Fibroblast of lung (primary cell): ENCODE data around the gene UNC79. TPM values are rescaled to one million over a fixed set of nuclear protein-coding genes. Genes with fewer than 3 reads are reported as not detected.

Source experiments
- DNase-seq, 2 donors: peaks; one replicate each; pipeline versions ENCODE4 v3.0.0 to v3.0.0-alpha.2; 2010; ENCODE audit warnings: low read depth in 2 of 2
- H2AFZ ChIP-seq: 2 replicates; pipeline ENCODE4 v1.5.1; 2012; ENCODE audit warnings: low read length, control low read depth, inconsistent platforms
- H3K27ac ChIP-seq: 2 replicates; pipeline ENCODE4 v1.5.1; 2011; ENCODE audit warnings: low read length, control low read depth; ENCODE audit not compliant: insufficient read depth
- H3K27me3 ChIP-seq: 2 replicates; pipeline ENCODE4 v1.5.1; 2011; ENCODE audit warnings: mild to moderate bottlenecking, low read length; ENCODE audit not compliant: control insufficient read depth, insufficient read depth
- H3K36me3 ChIP-seq: 2 replicates; pipeline ENCODE4 v1.5.1; 2011; ENCODE audit warnings: low read length; ENCODE audit not compliant: control insufficient read depth, insufficient read depth
- H3K4me1 ChIP-seq: 2 replicates; pipeline ENCODE4 v1.5.1; 2011; ENCODE audit warnings: low read length; ENCODE audit not compliant: control insufficient read depth, insufficient read depth; ENCODE audit errors: extremely low read depth
- H3K4me2 ChIP-seq: 2 replicates; pipeline ENCODE4 v1.5.1; 2011; ENCODE audit warnings: low read length, control low read depth; ENCODE audit not compliant: insufficient read depth; ENCODE audit errors: extremely low read depth
- H3K4me3 ChIP-seq, 4 experiments: fragments of 200-600 bp in 1 of 4; sonication (generic) in 1 of 4; replicated peaks in 1 of 4; 2 replicates each; pipeline ENCODE4 v1.5.1; 2011 to 2016; ENCODE audit warnings: low read length in 4 of 4, low read depth in 3 of 4, mild to moderate bottlenecking in 3 of 4, control low read depth in 2 of 4, inconsistent platforms in 1 of 4, mixed read lengths in 1 of 4; ENCODE audit not compliant: insufficient read depth in 1 of 4; ENCODE audit errors: control extremely low read depth in 1 of 4
- H3K79me2 ChIP-seq: 2 replicates; pipeline ENCODE4 v1.5.1; 2012; ENCODE audit warnings: mild to moderate bottlenecking, low read length, inconsistent platforms; ENCODE audit not compliant: control insufficient read depth, insufficient read depth
- H3K9ac ChIP-seq: 2 replicates; pipeline ENCODE4 v1.5.1; 2011; ENCODE audit warnings: mild to moderate bottlenecking, low read length, control low read depth; ENCODE audit not compliant: insufficient read depth
- H3K9me3 ChIP-seq: 2 replicates; pipeline ENCODE4 v1.5.1; 2012; ENCODE audit warnings: low read depth, low read length; ENCODE audit not compliant: control insufficient read depth, insufficient read depth
- H4K20me1 ChIP-seq: 2 replicates; pipeline ENCODE4 v1.5.1; 2011; ENCODE audit warnings: low read length; ENCODE audit not compliant: control insufficient read depth, insufficient read depth; ENCODE audit errors: extremely low read depth
- CTCF ChIP-seq, 2 donors: IDR thresholded peaks in 1 of 2; conservative IDR thresholded peaks in 1 of 2; 1 replicate in 1 of 2; 2 replicates in 1 of 2; pipeline ENCODE4 v1.5.1; 2011 to 2012; ENCODE audit warnings: low read length in 2 of 2, control low read depth in 1 of 2, inconsistent platforms in 1 of 2, low read depth in 1 of 2, mild to moderate bottlenecking in 1 of 2
- EZH2 ChIP-seq: IDR thresholded peaks from 2 replicates; pipeline ENCODE4 v1.5.1; 2012; ENCODE audit warnings: low read length, control low read depth, mild to moderate bottlenecking; ENCODE audit errors: missing control alignments
- polyA plus RNA-seq, 2 donors: library from polyadenylated mRNA; depleted of rRNA in 1 of 2; stranded (reverse) in 1 of 2; unstranded in 1 of 2; fragments of >200 nt; gene quantifications; 2 replicates each; pipeline ENCODE4 v1.2.1, GENCODE V29; 2011 to 2012; ENCODE audit warnings: missing spikeins in 1 of 2
- total RNA-seq: library from RNA; depleted of rRNA; stranded (reverse); fragments of >200 nt; gene quantifications from 2 replicates; pipeline ENCODE4 v1.2.1, GENCODE V29; 2014

UNC79 gene
- total and polyA plus RNA-seq, 2 donors (not counting 1 experiment from before 2014, with no cell fraction given) = 0.02 to 0.17 TPM

GRCh38 chr14:93719256-93719655 lies 288.5 kb downstream of the UNC79 start:
- Histone ChIP-seq H3K79me2 (no peaks in the 10 kb centered on the region), H3K27ac (no peak overlapping the region), H3K9ac (no peak overlapping the region), H3K4me2 (no peak overlapping the region), H3K36me3 (no peaks in the 10 kb centered on the region), H4K20me1 (no peaks in the 10 kb centered on the region), H3K4me3 (no peak overlapping the region), H2AFZ (no peak overlapping the region), H3K27me3 (no peaks in the 10 kb centered on the region), H3K4me1 (no peaks in the 10 kb centered on the region), H3K9me3 (no peaks in the 10 kb centered on the region)
- DNase-seq = no peak
- no peak for TF ChIP-seq EZH2
- TF ChIP-seq CTCF (conservative IDR thresholded peaks at IDR 0.05 in 1 of 2, IDR thresholded peaks at IDR 0.05 in 1 of 2; ENCODE audit: low read depth in 1 of 2, low read length in 2 of 2) = no peak

GRCh38 chr14:93720076-93720815 lies 289.5 kb downstream of the UNC79 start:
- H3K4me2 ChIP-seq = no peak overlapping the region
- no peaks in the 10 kb centered on the region for H3K9me3 ChIP-seq
- no peaks in the 10 kb centered on the region for H3K36me3 ChIP-seq
- H3K27ac ChIP-seq = no peak overlapping the region
- H3K79me2 ChIP-seq = no peaks in the 10 kb centered on the region
- no peaks in the 10 kb centered on the region for H3K4me1 ChIP-seq
- DNase-seq = no peak
- H4K20me1 ChIP-seq = no peaks in the 10 kb centered on the region
- H2AFZ ChIP-seq = no peak overlapping the region
- H3K27me3 ChIP-seq = no peaks in the 10 kb centered on the region
- no peak overlapping the region for H3K9ac ChIP-seq
- H3K4me3 ChIP-seq = no peak overlapping the region
- TF ChIP-seq CTCF (conservative IDR thresholded peaks at IDR 0.05 in 1 of 2, IDR thresholded peaks at IDR 0.05 in 1 of 2; ENCODE audit: low read depth in 1 of 2, low read length in 2 of 2) (no peak), EZH2 (no peak)

DNA sequence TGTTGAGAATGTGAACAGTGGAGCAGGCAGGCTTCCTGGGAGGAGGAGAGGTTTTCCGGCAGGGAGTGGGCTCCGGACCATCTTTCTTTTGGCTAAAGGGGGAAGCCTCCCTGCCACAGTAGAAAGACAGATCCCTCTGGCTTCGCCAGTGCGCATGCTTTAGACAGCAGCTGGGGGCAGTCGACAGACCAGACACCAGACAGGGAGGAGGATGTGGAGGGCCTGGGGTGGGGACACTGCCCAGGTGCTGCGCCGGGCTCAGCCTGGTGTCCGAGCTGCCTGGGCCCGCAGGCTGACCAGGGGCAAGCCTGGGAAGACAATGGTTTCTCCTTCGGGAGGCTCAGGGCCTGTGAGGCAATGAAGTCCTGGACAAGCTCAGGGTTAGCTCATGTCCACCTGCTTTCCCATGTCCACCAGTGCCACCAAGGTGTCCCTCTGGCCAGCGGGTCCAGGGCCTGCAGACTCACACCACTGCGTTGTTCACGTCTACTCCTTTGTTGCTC lies 290.3 kb downstream of the UNC79 start:
- TF ChIP-seq EZH2 (no peak), CTCF (conservative IDR thresholded peaks at IDR 0.05 in 1 of 2, IDR thresholded peaks at IDR 0.05 in 1 of 2; ENCODE audit: low read depth in 1 of 2, low read length in 2 of 2) (no peak)
- H3K9ac ChIP-seq = no peak overlapping the region

More for the DNA sequence above, 290.3 kb downstream of the UNC79 start:
- no peaks in the 10 kb centered on the region for H3K27me3 ChIP-seq
- H3K36me3 ChIP-seq = no peaks in the 10 kb centered on the region
- H3K4me3 ChIP-seq = no peak overlapping the region
- no peaks in the 10 kb centered on the region for H3K4me1 ChIP-seq
- no peak overlapping the region for H2AFZ ChIP-seq
- no peak overlapping the region for H3K27ac ChIP-seq
- H3K4me2 ChIP-seq = no peak overlapping the region
- H4K20me1 ChIP-seq = no peaks in the 10 kb centered on the region
- H3K9me3 ChIP-seq = no peaks in the 10 kb centered on the region
- no peak for DNase-seq
- H3K79me2 ChIP-seq = no peaks in the 10 kb centered on the region
